Measurements from ENCODE around the gene NEGR1. TPM values are rescaled to one million over a fixed set of nuclear protein-coding genes. Genes with fewer than 3 reads are reported as not detected.

Gene NEGR1
- total RNA-seq, 4 donors from 2014 or later: 0.49 to 8.8 (median 2.7) TPM

DNA sequence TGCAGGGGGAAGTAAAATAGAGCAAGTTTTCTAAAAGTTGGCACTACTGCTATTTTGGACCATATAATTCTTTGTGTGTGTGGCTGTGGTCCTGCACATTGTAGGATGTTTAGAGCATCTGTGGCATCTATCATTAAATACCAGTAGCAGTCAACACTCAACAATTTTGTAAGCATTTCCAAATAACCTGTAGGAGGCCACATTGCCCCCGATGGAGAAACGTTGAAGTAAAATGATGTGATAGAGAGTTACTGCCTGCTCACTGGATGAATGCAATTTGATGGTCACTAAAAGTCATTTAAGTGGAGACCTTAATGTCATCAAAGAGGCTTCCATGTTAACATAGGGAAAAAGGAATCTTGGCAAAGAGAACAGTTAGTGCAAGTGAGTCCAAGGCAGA lies 560.8 kb downstream of the NEGR1 start:
- Histone ChIP-seq H3K36me3 (no peaks in the 10 kb centered on the region), H3K27ac (no peak overlapping the region), H3K4me3 (no peak overlapping the region), H3K9me3 (no peaks in the 10 kb centered on the region), H3K4me1 (no peaks in the 10 kb centered on the region), H3K27me3 (no peaks in the 10 kb centered on the region)
- TF ChIP-seq POLR2A (IDR thresholded peaks at IDR 0.05): no peak
- TF ChIP-seq, protein P1, sequence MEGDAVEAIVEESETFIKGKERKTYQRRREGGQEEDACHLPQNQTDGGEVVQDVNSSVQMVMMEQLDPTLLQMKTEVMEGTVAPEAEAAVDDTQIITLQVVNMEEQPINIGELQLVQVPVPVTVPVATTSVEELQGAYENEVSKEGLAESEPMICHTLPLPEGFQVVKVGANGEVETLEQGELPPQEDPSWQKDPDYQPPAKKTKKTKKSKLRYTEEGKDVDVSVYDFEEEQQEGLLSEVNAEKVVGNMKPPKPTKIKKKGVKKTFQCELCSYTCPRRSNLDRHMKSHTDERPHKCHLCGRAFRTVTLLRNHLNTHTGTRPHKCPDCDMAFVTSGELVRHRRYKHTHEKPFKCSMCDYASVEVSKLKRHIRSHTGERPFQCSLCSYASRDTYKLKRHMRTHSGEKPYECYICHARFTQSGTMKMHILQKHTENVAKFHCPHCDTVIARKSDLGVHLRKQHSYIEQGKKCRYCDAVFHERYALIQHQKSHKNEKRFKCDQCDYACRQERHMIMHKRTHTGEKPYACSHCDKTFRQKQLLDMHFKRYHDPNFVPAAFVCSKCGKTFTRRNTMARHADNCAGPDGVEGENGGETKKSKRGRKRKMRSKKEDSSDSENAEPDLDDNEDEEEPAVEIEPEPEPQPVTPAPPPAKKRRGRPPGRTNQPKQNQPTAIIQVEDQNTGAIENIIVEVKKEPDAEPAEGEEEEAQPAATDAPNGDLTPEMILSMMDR (IDR thresholded peaks at IDR 0.05): no peak
- no peak for DNase-seq
- intact Hi-C loops (cut with DNase I): no loop called here
- WGBS, 2 donors: 68 to 92% methylated on average over 2 of the region's 2 CpGs

DNA sequence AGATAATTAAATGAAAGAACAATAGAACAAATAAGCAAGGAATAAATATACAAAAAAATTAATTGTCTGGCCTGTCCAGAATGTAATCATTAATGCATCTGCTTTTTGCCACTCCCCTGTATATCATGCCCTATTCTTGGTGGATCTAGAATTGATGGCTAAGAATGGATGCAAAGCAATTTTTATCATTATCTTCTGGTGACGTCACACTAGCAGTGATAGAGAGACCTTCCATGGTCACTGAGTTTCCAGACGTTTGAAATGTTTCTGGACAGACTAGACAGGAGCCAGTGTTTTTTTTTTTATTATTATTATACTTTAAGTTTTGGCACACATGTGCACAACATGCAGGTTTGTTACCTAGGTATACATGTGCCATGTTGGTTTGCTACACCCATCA lies 563.0 kb downstream of the NEGR1 start:
- Histone ChIP-seq H3K4me3 (no peak overlapping the region), H3K27ac (no peak overlapping the region), H3K9me3 (peaks cover 0 to 10% (median 0%) of the 10 kb centered on the region in 3 donors), H3K27me3 (no peaks in the 10 kb centered on the region), H3K4me1 (no peaks in the 10 kb centered on the region), H3K36me3 (no peaks in the 10 kb centered on the region)
- TF ChIP-seq POLR2A (IDR thresholded peaks at IDR 0.05): no peak
- TF ChIP-seq, protein P1 (IDR thresholded peaks at IDR 0.05): no peak
- DNase-seq: no peak
- WGBS, 2 donors: 54 to 62% methylated on average over 2 of the region's 2 CpGs
- intact Hi-C loops (cut with DNase I): no loop called here

GRCh38 chr1:71717186-71717585 lies 565.2 kb downstream of the NEGR1 start:
- Histone ChIP-seq H3K36me3 (no peaks in the 10 kb centered on the region), H3K27me3 (no peaks in the 10 kb centered on the region), H3K9me3 (peaks cover 0 to 10% (median 0%) of the 10 kb centered on the region in 3 donors), H3K4me1 (no peaks in the 10 kb centered on the region), H3K4me3 (no peak overlapping the region), H3K27ac (no peak overlapping the region)
- intact Hi-C loops (cut with DNase I): no loop called here
- TF ChIP-seq POLR2A (IDR thresholded peaks at IDR 0.05): no peak
- TF ChIP-seq, protein P1 (IDR thresholded peaks at IDR 0.05): no peak
- no peak for DNase-seq

DNA sequence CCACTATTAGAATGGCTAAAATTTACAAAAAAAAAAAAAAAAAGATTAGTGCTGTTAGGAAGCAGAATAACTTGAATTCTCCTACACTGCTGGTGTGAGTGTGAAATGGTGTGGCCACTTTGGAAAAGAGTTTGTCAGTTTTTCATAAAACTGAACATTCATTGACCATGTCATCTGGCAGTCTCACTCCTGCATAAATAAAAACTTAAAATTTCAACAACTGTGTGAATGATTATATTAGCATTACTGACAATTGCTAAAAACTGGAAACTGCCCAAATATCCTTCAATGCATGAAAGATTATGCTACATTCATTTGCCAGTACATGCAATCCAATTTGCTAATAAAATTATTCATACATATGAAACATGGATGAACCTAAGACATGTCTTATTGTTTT lies 570.9 kb downstream of the NEGR1 start:
- Histone ChIP-seq H3K36me3 (no peaks in the 10 kb centered on the region), H3K9me3 (peaks cover 0 to 10% (median 0%) of the 10 kb centered on the region in 3 donors), H3K27me3 (no peaks in the 10 kb centered on the region), H3K27ac (no peak overlapping the region), H3K4me1 (no peaks in the 10 kb centered on the region), H3K4me3 (no peak overlapping the region)
- intact Hi-C loops (cut with DNase I): no loop called here
- DNase-seq: no peak
- no peak for TF ChIP-seq POLR2A (IDR thresholded peaks at IDR 0.05)
- TF ChIP-seq, protein P1 (IDR thresholded peaks at IDR 0.05): no peak

GRCh38 chr1:71706029-71706671 lies 576.2 kb downstream of the NEGR1 start:
- no peaks in the 10 kb centered on the region for H3K9me3 ChIP-seq
- H3K27ac ChIP-seq: no peak overlapping the region
- intact Hi-C loops (cut with DNase I): no loop called here
- no peak for DNase-seq
- H3K4me3 ChIP-seq: no peak overlapping the region
- no peak for TF ChIP-seq POLR2A (IDR thresholded peaks at IDR 0.05)
- TF ChIP-seq, protein P1 (IDR thresholded peaks at IDR 0.05): no peak
- H3K27me3 ChIP-seq: no peaks in the 10 kb centered on the region
- H3K4me1 ChIP-seq: no peaks in the 10 kb centered on the region
- H3K36me3 ChIP-seq: no peaks in the 10 kb centered on the region
- 44 to 83% methylated on average over 5 of the region's 5 CpGs for WGBS, 2 donors
